Fibroblast of the aortic adventitia (primary cell): ENCODE results near the gene KERA. TPM values are rescaled to one million over a fixed set of nuclear protein-coding genes. Genes with fewer than 3 reads are reported as not detected.
"Not testable (repeated sequence)": the region's sequence is repeated elsewhere in the genome, so short reads cannot be mapped to it uniquely, and the experiment has no call there.

Experiments used
- DNase-seq: peaks from one replicate; pipeline ENCODE4 v3.0.0-alpha.2; 2010; ENCODE audit warnings: low read depth
- H3K4me3 ChIP-seq: 2 replicates; pipeline ENCODE4 v1.5.1; 2011; ENCODE audit warnings: low read depth, mild to moderate bottlenecking, control low read depth, low read length, moderate library complexity
- total RNA-seq: library from RNA; depleted of rRNA; stranded (reverse); fragments of >200 nt; gene quantifications from 2 replicates; pipeline ENCODE4 v1.2.3, GENCODE V29; 2012; ENCODE audit warnings: low replicate concordance
- TF ChIP-seq, protein P1 (sequence below): IDR thresholded peaks from 2 replicates; pipeline ENCODE4 v1.5.1; 2011; ENCODE audit warnings: mild to moderate bottlenecking, low read length, control low read depth, inconsistent platforms; ENCODE audit not compliant: insufficient read depth

Gene KERA
- total RNA-seq, 1 donor = not detected

DNA sequence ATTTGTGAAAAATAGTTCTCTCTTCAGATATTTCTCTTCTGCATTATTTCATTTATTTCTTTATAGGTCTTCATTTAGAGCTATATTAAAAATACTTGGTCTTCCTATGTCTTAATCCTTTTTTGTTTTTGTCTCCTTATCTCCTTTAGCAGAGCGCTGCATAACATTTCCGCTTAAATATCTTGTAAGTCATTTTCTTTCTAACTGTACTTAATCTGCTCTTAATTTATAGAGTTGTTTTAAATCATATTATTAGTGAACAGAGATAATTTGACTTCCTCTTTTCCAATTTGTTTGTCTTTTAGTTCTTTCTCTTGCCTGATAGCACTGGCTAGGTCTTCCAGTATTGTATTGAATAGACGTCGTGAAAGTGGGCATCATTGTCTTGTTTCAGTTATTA is 35.5 kb upstream of the KERA start:
- no peak overlapping the region for H3K4me3 ChIP-seq
- DNase-seq = no peak
- TF ChIP-seq, protein P1, sequence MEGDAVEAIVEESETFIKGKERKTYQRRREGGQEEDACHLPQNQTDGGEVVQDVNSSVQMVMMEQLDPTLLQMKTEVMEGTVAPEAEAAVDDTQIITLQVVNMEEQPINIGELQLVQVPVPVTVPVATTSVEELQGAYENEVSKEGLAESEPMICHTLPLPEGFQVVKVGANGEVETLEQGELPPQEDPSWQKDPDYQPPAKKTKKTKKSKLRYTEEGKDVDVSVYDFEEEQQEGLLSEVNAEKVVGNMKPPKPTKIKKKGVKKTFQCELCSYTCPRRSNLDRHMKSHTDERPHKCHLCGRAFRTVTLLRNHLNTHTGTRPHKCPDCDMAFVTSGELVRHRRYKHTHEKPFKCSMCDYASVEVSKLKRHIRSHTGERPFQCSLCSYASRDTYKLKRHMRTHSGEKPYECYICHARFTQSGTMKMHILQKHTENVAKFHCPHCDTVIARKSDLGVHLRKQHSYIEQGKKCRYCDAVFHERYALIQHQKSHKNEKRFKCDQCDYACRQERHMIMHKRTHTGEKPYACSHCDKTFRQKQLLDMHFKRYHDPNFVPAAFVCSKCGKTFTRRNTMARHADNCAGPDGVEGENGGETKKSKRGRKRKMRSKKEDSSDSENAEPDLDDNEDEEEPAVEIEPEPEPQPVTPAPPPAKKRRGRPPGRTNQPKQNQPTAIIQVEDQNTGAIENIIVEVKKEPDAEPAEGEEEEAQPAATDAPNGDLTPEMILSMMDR = no peak

DNA sequence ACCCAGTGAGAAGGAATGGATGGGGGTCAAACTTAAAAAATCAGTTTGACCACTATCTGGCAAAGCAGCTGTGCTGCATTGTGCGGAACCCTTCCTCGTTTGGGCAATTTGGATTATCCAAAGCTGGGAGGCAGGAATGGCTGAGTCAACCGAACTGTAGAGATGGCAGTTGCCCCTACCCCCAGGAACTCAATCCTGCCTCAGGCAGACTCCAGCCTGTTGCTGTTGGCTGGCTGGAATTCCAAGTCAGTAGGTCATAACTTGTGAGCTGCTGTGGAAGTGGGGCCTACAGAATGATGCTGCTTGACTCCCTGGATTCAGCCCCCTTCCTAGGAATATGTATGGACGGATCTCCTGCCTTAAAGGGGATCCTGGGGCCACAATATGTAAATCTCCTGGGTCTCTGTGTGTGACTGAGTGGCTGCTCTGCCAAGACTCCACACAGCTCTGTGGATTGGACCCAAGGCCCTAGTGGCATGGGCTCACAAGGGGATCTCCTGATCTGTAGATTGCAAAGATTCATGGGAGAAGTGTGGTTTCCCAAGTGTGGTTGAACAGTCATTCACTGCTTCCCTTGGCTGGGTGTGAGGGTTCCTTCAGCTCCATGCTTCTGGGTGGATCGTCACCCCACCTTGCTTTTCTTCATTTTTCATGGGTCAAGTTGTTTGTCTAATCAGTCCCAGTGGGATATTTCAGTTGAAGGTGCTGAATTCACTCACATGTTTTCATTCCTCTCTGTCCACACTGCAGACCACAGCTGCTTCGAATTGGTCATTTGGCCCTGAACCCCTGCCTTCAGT is 34.3 kb upstream of the KERA start:
- DNase-seq = no peak
- no peak overlapping the region for H3K4me3 ChIP-seq
- TF ChIP-seq, protein P1 = no peak

DNA sequence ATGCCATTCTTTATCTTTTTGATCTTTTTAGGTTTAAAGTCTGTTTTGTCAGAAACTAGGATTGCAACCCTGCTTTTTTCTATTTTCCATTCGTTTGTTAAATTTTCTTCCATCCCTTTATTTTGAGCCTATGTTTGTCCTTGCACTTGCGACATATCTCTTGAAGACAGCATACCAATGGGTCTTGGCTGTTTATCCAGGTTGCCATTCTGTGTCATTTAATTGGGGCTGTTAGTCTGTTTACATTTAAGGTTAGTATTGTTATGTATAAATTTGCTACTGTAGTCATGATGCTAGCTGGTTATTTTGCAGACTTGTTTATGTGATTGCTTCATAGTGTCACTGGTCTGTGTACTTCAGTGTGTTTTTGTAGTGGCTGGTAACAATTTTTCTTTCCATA is 32.1 kb upstream of the KERA start:
- DNase-seq = not testable (repeated sequence)

DNA sequence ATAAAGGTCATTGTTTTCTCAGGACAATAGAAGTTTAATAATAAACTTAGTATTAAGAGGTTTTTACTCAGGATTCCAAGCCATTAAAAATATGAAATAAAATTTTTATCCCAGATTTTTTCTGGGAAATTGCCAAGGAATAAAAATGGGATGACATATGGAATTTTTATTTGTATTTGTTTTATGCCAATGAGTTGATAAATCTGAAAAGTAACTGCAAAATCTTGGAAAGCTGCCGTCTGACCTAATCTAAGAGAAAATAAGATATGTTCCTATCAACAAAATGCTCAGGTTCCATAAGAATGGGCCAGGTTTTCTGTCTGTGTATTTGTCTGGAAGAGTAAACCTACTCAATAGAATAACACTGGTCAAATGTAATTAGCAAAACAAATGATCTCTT is 22.2 kb upstream of the KERA start:
- DNase-seq = no peak
- TF ChIP-seq, protein P1 = no peak
- H3K4me3 ChIP-seq = no peak overlapping the region

More for the DNA sequence above, 32.1 kb upstream of the KERA start:
- not testable (repeated sequence) for H3K4me3 ChIP-seq

DNA sequence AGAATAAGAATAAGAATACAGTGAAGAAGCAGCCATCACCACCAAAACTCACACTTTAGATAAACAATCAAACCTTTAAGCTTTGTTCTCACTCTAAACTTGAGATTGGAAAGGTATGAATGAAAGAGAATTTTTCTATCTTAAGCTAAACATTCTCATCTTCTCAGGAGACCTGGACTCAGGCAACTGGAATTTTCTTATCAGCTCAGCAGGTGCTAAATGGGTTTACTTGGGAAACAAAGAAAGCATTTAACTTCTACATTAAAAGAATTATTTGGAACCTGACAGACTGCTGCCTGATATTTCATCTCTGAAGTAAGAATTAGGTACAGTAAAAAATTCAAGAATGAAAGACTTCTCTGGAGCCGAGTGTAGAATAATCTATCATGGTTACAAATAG is 20.7 kb upstream of the KERA start:
- no peak overlapping the region for H3K4me3 ChIP-seq
- TF ChIP-seq, protein P1 = no peak
- DNase-seq = no peak

DNA sequence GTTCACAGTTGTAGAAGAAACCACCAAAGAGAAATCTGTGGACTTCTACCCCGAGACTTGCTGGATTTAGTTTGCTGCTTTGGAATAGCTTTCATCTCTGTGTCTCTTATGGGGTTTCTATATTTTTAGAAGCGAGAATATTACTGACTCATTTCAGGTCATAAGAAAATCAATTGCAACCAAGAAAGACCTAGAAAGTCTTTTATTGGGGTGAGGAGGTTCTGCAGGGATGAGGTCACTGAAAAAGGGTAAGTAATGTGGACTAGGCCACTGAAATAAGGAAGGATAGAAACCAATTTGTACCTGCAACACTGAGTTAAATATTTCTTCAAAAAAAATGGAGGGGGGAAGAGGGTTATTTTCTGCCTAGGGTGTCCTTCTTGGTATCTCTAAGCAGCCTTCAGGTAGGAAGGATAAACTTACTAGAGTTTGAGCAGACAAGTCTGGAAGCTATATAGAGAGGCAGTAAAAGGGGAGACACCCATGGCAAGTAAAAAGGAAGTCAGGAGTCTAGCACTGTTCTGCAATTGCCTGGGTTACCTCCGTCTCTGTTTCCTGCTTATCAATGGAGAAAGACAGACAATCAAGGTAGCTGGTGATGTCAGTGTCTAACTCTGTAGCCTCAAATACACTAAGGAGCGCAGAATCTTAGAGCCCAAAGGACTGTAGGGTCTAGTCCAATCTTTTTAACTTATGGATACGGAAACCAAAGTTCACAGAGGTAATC is 19.6 kb upstream of the KERA start:
- DNase-seq = no peak
- no peak overlapping the region for H3K4me3 ChIP-seq
- TF ChIP-seq, protein P1 = no peak

DNA sequence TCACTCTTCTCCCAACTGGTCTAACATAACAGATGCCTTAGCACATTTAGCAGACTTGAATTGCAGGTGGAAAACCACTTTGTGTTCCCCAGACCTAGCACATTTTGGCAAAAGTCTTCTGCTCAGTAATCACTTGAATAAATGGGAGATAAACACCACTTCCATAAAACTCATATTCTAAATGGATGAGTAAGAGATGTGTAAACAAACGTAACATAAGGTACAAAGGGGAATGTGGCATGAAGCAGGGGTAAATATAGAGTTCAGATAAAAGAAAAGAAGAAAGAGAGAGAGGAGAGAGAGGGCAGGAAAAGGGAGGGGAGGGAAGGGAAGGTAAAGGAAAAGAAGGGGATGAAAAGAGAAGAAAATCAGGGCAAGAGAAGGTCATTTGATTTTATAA is 17.0 kb upstream of the KERA start:
- TF ChIP-seq, protein P1 = no peak
- H3K4me3 ChIP-seq = no peak overlapping the region
- DNase-seq = no peak
